GM12878 (cell line): ENCODE results near the gene NOD2. TPM values are rescaled to one million over a fixed set of nuclear protein-coding genes. Genes with fewer than 3 reads are reported as not detected.
A peak's percentile ranks its signal among the peaks of the same experiment; 100 is the strongest.

Experiments
- ATF7 ChIP-seq: fragments of 450-650 bp; IDR thresholded peaks from 2 replicates; pipeline ENCODE4 v1.6.1; 2016; ENCODE audit warnings: low read depth, mild to moderate bottlenecking
- BHLHE40 ChIP-seq, 2 experiments: fragments of 450-650 bp in 1 of 2; IDR thresholded peaks; 2 replicates each; pipeline ENCODE4 v1.6.1; 2011 to 2017; ENCODE audit warnings: low read depth in 2 of 2, borderline replicate concordance in 1 of 2, improper control_type of control experiment in 1 of 2, low read length in 1 of 2, mild to moderate bottlenecking in 1 of 2
- BMI1 ChIP-seq: fragments of 450-650 bp; IDR thresholded peaks from 2 replicates; pipeline ENCODE4 v1.6.1; 2016; ENCODE audit warnings: mild to moderate bottlenecking, moderate library complexity, borderline replicate concordance
- EGR1 ChIP-seq, 2 experiments: IDR thresholded peaks; 1 replicate in 1 of 2; 2 replicates in 1 of 2; pipeline ENCODE4 v1.6.1; 2011 to 2012; ENCODE audit warnings: low read depth in 2 of 2, low read length in 2 of 2, borderline replicate concordance in 1 of 2, mild to moderate bottlenecking in 1 of 2, moderate library complexity in 1 of 2
- ESRRA ChIP-seq: IDR thresholded peaks from 2 replicates; pipeline ENCODE4 v1.6.1; 2012; ENCODE audit warnings: mild to moderate bottlenecking, low read length, improper control_type of control experiment
- GABPA ChIP-seq: IDR thresholded peaks from 2 replicates; pipeline ENCODE4 v1.6.1; 2014; ENCODE audit warnings: antibody characterized with exemption, low read depth, mild to moderate bottlenecking, inconsistent platforms
- KAT2A ChIP-seq: conservative IDR thresholded peaks from 2 replicates; pipeline ENCODE4 v1.6.1; 2011; ENCODE audit warnings: low read depth, low read length; ENCODE audit not compliant: control insufficient read depth
- KLF5 ChIP-seq: fragments of 450-650 bp; IDR thresholded peaks from 2 replicates; pipeline ENCODE4 v1.6.1; 2014; ENCODE audit warnings: mild to moderate bottlenecking; ENCODE audit not compliant: partially characterized antibody
- NFXL1 ChIP-seq: fragments of 450-650 bp; IDR thresholded peaks from 2 replicates; pipeline ENCODE4 v1.6.1; 2017; ENCODE audit warnings: antibody characterized with exemption, mild to moderate bottlenecking, borderline replicate concordance
- NFYA ChIP-seq: IDR thresholded peaks from 2 replicates; pipeline ENCODE4 v1.6.1; 2011; ENCODE audit warnings: low read depth, mild to moderate bottlenecking, low read length, improper control_type of control experiment, borderline replicate concordance
- POLR2AphosphoS2 ChIP-seq: IDR thresholded peaks from 2 replicates; pipeline ENCODE4 v1.6.1; 2011; ENCODE audit warnings: low read depth, mild to moderate bottlenecking, low read length, improper control_type of control experiment, moderate library complexity
- RAD51 ChIP-seq: fragments of 450-650 bp; IDR thresholded peaks from 2 replicates; pipeline ENCODE4 v1.6.1; 2016; ENCODE audit warnings: moderate library complexity, mild to moderate bottlenecking, inconsistent platforms
- TCF3 ChIP-seq: IDR thresholded peaks from 2 replicates; pipeline ENCODE4 v1.6.1; 2012; ENCODE audit warnings: low read depth, mild to moderate bottlenecking, low read length, borderline replicate concordance; ENCODE audit not compliant: insufficient read depth
- TCF7 ChIP-seq: IDR thresholded peaks from 2 replicates; pipeline ENCODE4 v1.6.1; 2014; ENCODE audit warnings: antibody characterized with exemption, borderline replicate concordance
- ZBTB40 ChIP-seq: fragments of 450-650 bp; IDR thresholded peaks from 2 replicates; pipeline ENCODE4 v1.6.1; 2016; ENCODE audit warnings: mild to moderate bottlenecking, moderate library complexity, borderline replicate concordance
- ZNF217 ChIP-seq: fragments of 450-650 bp; IDR thresholded peaks from 2 replicates; pipeline ENCODE4 v1.6.1; 2017; ENCODE audit warnings: antibody characterized with exemption, mild to moderate bottlenecking
- ZNF274 ChIP-seq: IDR thresholded peaks from one replicate; pipeline ENCODE4 v1.8.0; 2011; ENCODE audit not compliant: insufficient read length, insufficient read depth
- ZNF384 ChIP-seq: IDR thresholded peaks from 2 replicates; pipeline ENCODE4 v1.6.1; 2012; ENCODE audit warnings: low read depth, mild to moderate bottlenecking, low read length, improper control_type of control experiment, borderline replicate concordance
- polyA plus RNA-seq, 11 experiments: library from polyadenylated mRNA; depleted of rRNA in 4 of 11; unstranded in 6 of 11; stranded (reverse) in 5 of 11; fragments of >200 nt; fragmentation: Nextera tagmentation in 4 of 11; fragmentation: Illumina TruSeq in 1 of 11; extraction: Ambion mirVana in 4 of 11; extraction: Trizol in 1 of 11; gene quantifications; 1 replicate in 1 of 11; 2 replicates in 10 of 11; pipeline versions ENCODE4 v1.2.1 to v1.2.3, GENCODE V29; 2011 to 2016; ENCODE audit warnings: inconsistent platforms in 2 of 11, missing spikeins in 2 of 11, low read depth in 1 of 11
- total RNA-seq, 4 experiments: library from RNA; depleted of rRNA in 3 of 4; stranded (reverse); fragments of >200 nt in 3 of 4; fragmentation: Illumina TruSeq in 1 of 4; extraction: Trizol in 1 of 4; gene quantifications; 2 replicates each; pipeline versions ENCODE4 v1.2.1 to v1.2.3, GENCODE V29; 2013 to 2021
- TF ChIP-seq, protein P1 (sequence below): fragments of 450-650 bp; formaldehyde crosslinking; IDR thresholded peaks from 2 replicates; pipeline ENCODE4 v1.5.0; 2022; ENCODE audit warnings: mild to moderate bottlenecking, missing genetic modification characterization
- TF ChIP-seq, protein P2 (sequence below): IDR thresholded peaks from 2 replicates; pipeline ENCODE4 v1.6.1; 2011; ENCODE audit warnings: mild to moderate bottlenecking, low read depth, low read length, moderate library complexity; ENCODE audit not compliant: insufficient replicate concordance

The NOD2 gene
- total and polyA plus RNA-seq, 10 of the 15 experiments (the other 5 are each of a cell fraction or from before 2014, with no cell fraction given), result 1.0 to 18.6 (median 6.7) TPM

- TF ChIP-seq ZNF384, result no peak
- no peak for TF ChIP-seq ZNF274
- TF ChIP-seq, protein P1, sequence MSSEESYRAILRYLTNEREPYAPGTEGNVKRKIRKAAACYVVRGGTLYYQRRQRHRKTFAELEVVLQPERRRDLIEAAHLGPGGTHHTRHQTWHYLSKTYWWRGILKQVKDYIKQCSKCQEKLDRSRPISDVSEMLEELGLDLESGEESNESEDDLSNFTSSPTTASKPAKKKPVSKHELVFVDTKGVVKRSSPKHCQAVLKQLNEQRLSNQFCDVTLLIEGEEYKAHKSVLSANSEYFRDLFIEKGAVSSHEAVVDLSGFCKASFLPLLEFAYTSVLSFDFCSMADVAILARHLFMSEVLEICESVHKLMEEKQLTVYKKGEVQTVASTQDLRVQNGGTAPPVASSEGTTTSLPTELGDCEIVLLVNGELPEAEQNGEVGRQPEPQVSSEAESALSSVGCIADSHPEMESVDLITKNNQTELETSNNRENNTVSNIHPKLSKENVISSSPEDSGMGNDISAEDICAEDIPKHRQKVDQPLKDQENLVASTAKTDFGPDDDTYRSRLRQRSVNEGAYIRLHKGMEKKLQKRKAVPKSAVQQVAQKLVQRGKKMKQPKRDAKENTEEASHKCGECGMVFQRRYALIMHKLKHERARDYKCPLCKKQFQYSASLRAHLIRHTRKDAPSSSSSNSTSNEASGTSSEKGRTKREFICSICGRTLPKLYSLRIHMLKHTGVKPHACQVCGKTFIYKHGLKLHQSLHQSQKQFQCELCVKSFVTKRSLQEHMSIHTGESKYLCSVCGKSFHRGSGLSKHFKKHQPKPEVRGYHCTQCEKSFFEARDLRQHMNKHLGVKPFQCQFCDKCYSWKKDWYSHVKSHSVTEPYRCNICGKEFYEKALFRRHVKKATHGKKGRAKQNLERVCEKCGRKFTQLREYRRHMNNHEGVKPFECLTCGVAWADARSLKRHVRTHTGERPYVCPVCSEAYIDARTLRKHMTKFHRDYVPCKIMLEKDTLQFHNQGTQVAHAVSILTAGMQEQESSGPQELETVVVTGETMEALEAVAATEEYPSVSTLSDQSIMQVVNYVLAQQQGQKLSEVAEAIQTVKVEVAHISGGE, result no peak
- peak; percentile 15 to 99 for TF ChIP-seq EGR1 (IDR thresholded peaks at IDR 0.05; ENCODE audit: borderline replicate concordance in 1 of 2, low read depth in 2 of 2, low read length in 2 of 2)
- TF ChIP-seq, protein P2, sequence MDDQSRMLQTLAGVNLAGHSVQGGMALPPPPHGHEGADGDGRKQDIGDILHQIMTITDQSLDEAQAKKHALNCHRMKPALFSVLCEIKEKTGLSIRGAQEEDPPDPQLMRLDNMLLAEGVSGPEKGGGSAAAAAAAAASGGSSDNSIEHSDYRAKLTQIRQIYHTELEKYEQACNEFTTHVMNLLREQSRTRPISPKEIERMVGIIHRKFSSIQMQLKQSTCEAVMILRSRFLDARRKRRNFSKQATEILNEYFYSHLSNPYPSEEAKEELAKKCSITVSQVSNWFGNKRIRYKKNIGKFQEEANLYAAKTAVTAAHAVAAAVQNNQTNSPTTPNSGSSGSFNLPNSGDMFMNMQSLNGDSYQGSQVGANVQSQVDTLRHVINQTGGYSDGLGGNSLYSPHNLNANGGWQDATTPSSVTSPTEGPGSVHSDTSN, result peak; percentile 65
- TF ChIP-seq KLF5, result no peak
- no peak for TF ChIP-seq KAT2A
- TF ChIP-seq ESRRA, result no peak
- TF ChIP-seq ZBTB40, result peak; percentile 65; the same call in 1 of the 2 replicates
- no peak for TF ChIP-seq TCF7
- no peak for TF ChIP-seq BMI1
- no peak for TF ChIP-seq ZNF217
- TF ChIP-seq TCF3, result 0 out of 2 replicates have a peak, but pooled peaks have one; percentile 20
- no peak for TF ChIP-seq NFXL1
- TF ChIP-seq RAD51, result no peak
- peak; percentile 46; the same call in 1 of the 2 replicates for TF ChIP-seq GABPA
- peak; percentile 51 for TF ChIP-seq ATF7
- TF ChIP-seq NFYA, result no peak
- TF ChIP-seq BHLHE40 (IDR thresholded peaks at IDR 0.05; ENCODE audit: borderline replicate concordance in 1 of 2, low read depth in 2 of 2, low read length in 1 of 2), result peak; percentile 18 to 62; a peak in 2 of 4 replicates
- 0 out of 2 replicates have a peak, but pooled peaks have one; percentile 22 for TF ChIP-seq POLR2AphosphoS2
Measured at GRCh38 chr16:50741781-50742575, 48.6 kb downstream of the NOD2 start, which contains the start of gene CYLD (continued).
